ENCODE data around the gene ECEL1.
A peak's percentile ranks its signal among the peaks of the same experiment; 100 is the strongest.
"Not testable (repeated sequence)": the region's sequence is repeated elsewhere in the genome, so short reads cannot be mapped to it uniquely, and the experiment has no call there.

Gene ECEL1

DNA sequence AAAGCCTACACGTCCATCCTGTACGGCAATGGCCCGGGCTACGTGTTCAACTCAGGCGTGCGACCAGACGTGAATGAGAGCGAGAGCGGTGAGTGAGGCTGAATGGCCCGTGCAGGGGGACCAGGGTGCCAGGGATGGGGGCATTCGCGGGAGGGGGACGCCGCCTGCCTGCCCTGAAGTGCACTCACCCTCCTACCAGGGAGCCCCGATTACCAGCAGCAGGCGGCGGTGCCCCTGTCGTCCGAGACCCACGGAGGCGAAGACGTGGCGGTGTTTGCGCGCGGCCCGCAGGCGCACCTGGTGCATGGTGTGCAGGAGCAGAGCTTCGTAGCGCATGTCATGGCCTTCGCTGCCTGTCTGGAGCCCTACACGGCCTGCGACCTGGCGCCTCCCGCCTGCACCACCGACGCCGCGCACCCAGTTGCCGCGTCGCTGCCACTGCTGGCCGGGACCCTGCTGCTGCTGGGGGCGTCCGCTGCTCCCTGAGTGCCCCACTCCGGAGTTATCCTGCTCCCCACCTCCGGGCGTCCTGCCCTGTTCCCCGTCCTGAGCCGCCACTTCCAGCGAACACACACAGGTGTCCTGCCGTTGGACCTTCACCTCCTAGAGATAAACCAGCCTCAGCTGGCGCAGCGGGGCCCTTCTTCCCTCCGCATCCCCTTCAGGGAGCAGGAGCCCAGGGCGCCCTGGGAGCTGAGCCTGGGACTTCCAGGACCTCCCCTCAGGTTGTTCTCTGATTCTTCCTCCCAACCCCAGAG lies 28.8 kb downstream of the ECEL1 start:
- DNase-seq, result no peak

DNA sequence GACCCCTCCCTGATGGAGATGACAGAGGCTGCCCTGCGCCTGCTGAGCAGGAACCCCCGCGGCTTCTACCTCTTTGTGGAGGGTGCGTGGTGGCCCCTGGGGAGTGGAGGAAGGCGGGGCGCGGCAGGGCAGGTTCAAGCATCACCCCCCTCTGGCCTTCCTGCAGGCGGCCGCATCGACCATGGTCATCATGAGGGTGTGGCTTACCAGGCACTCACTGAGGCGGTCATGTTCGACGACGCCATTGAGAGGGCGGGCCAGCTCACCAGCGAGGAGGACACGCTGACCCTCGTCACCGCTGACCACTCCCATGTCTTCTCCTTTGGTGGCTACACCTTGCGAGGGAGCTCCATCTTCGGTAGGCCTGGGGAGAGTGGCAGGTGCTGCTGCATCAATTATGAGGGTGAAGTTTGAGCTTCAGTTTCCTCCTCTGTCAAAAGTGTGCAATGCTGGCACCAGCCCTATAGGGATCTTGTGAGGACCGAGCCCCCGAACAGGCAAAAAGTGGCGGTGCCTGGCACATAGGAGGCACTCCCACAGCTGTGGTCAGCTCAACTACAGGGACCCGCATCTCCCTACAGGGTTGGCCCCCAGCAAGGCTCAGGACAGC lies 29.5 kb downstream of the ECEL1 start:
- no peak for DNase-seq

DNA sequence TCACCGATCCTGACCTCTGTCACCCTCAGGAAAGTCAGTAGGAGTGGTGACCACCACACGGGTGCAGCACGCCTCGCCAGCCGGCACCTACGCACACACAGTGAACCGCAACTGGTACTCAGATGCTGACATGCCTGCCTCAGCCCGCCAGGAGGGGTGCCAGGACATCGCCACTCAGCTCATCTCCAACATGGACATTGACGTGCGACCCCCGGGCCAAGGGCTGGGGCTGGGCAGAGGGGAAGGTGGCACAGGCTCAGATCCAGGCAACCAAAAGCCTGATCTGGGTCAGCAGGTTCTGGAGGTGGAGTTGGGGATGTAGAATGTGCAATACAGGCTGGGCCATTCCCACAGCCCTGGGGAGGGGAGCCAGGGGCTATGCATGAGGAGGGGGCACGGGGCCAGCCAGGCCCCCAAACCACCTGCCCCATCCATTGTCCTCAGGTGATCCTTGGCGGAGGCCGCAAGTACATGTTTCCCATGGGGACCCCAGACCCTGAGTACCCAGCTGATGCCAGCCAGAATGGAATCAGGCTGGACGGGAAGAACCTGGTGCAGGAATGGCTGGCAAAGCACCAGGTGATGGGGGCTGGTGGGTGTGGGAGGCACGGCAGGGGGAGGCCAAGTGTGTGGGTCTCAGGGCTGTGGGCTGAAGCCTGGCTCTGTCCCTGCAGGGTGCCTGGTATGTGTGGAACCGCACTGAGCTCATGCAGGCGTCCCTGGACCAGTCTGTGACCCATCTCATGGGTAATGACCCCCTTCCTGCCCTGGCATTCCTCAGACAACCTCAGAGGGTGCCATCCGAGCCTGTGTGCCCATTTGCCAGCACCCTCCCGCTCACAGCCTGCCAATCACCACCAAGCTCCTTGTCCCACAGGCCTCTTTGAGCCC lies 30.3 kb downstream of the ECEL1 start:
- DNase-seq, result no peak

DNA sequence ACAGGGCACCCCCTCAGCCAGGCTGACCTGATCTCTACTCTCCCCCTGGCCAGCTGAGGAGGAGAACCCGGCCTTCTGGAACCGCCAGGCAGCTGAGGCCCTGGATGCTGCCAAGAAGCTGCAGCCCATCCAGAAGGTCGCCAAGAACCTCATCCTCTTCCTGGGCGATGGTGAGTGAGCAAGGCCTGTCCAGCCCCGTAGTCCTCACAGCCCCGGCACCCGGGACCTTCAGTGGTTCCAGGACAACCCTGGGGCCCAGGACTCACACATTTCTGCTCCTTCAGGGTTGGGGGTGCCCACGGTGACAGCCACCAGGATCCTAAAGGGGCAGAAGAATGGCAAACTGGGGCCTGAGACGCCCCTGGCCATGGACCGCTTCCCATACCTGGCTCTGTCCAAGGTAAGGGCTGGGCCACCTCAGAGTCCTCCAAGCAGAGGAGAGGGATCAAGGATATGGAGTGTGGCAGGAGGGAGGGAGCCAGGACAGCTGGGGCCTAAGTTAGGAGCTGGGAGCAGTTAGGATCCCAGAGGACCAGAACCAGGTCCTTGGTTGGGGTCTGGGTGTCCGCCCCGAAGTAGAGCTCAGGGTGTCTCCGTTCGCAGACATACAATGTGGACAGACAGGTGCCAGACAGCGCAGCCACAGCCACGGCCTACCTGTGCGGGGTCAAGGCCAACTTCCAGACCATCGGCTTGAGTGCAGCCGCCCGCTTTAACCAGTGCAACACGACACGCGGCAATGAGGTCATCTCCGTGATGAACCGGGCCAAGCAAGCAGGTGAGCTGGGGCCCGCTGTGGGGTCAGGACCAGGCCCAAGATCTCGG lies 31.1 kb downstream of the ECEL1 start:
- no peak for DNase-seq

DNA sequence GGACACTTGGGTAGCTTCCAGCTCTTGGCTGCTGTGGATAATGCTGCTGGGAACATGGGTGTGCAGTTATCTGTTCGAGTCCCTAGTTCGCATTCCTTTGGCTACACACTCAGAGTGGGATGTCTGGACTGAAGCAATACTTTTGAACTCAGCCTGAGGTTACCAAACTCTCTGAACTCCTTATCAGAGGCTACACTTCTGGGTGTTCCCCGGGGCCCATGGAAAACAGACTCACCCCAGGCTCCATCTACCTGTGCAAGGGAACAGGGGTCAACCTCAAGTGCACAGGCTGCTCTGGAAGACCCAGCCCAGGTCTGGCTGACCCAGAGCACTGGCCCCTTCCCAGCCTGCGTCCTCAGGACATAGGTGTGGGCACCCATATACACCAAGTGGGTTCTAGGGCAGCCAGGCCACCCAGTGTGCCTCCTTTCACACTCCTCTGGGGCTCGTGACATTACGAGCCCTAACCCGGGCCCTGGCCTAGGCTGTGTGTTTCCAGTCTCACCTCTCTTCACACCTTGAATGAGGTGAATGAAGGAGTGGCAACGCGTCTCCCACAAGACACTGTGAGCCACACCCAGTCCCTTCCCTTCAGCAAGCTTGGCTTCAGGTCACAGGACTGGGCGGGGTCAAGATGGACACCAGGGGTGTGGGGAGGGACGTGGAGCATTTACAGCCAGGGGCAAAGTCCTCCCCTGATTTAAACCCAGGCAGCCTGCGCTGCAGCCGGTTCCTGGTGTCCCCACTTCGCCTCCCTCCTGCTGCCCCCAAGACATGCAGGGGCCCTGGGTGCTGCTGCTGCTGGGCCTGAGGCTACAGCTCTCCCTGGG lies 32.0 kb downstream of the ECEL1 start, which contains the start of gene ALPI:
Gene ALPI, plus strand, starts transcription at position 728 of the 830 bp plus-strand sequence. Its CDS starts 47 bp downstream, at position 775.
- DNase-seq, result no peak

DNA sequence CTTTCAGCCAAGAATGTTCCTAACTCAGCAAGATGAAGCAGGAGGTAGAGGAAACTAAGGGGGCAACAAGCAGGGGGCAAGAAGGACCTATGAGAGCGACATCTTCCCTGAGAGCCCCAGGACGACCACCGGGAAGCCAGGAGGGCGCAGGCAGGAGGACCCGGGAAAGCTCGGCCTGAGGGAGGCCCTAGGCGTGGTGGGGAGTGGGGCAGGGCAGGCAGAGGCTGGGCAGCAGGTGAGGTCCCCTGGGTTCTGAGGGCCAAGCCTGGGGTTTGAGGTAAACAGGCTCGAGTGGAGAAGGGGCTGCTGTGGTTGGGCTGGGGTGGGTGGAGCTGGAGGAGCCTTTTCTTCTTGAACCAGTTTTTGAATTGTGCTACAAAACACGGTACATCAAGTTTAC lies 33.0 kb downstream of the ECEL1 start:
- no peak for DNase-seq

DNA sequence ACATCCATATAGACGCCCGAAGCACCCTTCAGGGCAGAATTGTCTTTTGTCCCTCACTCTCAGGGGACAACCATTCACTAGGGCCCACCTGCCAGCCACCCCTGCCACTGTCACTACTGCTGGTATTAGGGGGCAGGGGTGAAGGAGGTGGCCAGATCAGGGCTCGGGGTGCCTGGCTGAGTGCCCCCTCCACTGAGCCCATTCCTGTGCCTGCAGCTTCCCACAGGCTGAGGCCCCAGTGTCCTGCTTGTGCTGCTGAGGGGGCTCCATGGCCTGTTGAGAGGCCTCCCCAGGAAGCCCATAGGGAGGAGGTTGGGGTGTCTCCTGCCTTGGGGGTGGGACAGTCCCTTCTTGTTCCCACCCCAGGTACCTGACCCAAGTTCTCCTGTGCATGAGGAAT lies 36.0 kb downstream of the ECEL1 start:
- not testable (repeated sequence) for DNase-seq

DNA sequence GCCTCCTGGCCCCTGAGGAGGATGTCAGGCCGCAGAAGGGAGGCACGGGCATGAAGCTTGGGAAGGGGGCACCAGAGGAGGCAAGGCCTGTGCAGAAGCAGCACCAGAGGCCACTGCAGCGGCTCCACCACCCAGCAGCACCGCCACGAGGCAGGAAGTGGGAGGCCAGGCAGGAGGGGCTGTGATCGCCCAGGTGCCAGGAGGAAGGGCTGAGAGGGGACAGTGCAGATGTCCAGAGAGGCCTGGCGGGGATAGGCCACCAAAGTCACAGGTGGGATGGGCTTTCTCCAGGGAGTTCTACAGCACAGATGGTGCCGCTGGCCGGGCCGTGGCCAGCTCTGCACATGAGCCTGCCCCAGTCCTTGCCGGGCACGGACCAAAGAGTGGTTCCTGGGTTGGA lies 37.7 kb downstream of the ECEL1 start:
- no peak for DNase-seq

DNA sequence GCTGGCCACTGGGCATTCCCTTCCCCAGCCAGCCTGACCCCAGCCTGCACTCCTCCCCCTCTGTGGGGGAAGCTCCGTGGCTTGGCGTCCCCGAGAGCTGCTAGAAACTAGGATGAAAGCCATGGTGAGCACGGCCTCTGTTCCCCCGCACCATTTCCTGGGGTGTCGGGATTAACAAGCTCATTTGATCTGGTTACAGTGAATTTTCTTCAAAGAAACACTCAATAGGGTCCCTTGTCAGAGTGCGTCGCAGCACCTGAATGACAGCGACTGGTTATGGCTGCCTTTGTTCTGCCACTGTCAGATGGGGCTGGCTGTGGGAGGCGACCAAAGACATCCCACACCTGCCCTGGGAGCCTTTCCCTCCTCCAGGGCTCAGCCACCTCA lies 39.3 kb downstream of the ECEL1 start:
- DNase-seq, result peak in 1 of 14 donors; percentile 58

DNA sequence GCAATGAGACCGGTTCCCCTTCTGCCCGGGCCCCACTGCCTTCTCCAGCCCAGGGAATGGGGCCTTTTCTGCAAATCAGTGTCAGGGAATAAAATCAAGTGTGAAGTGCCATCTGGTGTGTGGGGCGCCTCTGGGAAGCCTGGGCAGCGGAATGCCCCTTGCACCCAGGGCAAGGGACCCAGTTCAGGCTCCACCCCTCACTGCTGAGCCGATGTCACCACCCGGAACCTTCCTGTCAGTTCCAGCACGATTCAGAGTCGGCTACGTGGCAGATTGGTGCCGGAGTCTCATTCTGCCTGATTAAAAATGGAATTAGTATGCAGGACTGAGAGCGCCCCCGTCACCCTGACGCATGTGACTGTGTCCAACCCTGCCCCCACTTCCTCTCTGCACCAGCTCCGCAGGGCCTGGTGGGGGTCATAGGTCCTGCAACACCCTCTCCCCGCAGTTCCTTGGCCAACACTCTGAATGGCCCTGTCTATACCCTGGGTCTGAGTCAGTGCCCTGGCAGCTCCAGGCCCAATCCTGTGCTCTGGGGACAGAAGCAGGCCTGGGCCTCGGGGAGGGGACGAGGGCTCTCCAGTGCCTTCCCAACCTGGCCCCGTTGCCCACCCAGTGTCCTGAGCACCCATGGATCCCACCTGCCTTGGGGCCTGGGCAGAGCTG lies 39.9 kb downstream of the ECEL1 start:
- DNase-seq, result peak in 2 of 14 donors; percentile 10 to 65

DNA sequence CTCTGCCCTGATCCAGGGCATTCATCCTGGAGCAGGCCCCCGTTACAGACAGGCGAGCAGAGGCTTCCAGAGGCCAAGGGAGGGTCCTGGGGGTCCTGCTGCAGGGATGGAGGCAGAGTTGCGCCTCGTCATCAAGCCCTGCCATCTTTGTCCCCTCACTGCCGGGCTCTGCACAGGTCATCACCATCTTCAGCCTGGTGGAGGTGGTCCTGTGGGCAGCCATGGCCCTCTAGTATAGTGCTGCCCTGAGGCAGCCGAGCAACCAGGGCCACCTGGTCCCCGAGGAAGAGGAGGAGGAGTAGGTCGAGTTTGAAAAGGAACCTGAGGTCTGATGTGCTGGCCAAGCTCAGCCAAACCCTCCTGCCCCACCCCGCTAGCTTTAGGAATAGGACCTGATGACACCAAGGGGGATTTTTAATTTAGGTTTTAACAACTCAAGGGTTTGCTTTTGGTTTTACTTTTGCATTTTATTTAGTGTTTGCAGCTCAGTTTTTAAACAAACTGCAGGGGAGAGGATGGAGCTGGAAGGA lies 40.5 kb downstream of the ECEL1 start:
- no peak for DNase-seq

DNA sequence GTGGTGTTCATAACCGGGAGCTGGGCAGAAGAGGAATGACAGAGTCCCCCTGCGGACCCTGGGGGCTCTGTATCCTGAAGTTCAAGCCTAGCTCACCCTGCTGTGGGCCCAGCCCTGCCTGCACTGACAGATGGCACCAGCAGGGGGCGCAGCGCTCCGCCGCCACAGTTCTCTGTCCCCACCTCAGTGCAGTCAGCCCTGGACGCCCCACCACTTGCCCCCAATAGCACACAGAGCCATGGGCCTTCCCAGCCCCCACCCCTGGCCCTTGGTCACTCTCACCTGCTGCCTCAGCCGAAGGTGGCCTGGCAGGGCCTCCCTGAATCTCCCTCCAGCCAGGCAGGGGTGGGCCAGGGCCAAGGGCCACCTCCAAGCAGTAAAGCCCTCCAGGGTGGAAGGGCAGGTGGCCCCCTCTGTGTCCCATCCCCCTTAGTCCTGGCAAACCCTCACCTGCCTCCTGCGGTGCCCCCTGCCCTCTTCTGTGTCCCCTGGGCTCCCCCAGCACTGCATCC lies 41.3 kb downstream of the ECEL1 start:
- DNase-seq, result peak in 1 of 14 donors; percentile 2

DNA sequence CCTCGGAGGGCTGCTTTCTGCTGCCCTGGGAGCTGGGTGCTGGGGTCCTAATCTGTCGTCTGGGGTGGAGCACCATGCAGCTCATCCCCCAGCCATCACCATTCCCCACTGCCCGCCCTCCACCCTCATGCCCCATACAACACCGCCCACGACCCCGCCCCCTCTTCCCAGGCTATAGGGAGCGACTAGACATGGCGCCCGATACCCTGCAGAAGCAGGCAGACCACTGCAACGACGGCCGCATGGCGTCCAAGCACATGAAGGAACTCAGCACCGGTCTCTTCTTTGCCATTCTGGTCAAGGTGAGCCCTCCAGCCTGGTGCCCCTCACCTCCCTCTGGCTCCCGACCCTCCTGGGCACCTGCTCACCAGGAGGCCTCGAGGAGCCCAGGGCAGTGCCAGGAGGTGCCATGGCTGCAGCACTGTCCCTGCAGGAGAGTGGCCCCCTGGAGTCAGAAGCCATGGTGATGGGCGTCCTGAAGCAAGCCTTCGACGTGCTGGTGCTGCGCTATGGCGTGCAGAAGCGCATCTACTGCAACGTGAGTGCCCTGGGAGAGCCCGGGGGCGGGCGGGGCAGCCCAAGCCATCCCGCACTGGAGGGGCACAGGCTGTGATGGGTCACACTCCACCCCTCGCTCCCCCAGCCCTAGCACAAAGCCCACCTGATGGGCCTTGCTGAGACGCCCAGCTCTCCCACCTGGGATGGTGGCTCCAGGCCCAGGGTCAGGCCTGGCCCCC lies 42.3 kb downstream of the ECEL1 start:
- not testable (repeated sequence) for DNase-seq

DNA sequence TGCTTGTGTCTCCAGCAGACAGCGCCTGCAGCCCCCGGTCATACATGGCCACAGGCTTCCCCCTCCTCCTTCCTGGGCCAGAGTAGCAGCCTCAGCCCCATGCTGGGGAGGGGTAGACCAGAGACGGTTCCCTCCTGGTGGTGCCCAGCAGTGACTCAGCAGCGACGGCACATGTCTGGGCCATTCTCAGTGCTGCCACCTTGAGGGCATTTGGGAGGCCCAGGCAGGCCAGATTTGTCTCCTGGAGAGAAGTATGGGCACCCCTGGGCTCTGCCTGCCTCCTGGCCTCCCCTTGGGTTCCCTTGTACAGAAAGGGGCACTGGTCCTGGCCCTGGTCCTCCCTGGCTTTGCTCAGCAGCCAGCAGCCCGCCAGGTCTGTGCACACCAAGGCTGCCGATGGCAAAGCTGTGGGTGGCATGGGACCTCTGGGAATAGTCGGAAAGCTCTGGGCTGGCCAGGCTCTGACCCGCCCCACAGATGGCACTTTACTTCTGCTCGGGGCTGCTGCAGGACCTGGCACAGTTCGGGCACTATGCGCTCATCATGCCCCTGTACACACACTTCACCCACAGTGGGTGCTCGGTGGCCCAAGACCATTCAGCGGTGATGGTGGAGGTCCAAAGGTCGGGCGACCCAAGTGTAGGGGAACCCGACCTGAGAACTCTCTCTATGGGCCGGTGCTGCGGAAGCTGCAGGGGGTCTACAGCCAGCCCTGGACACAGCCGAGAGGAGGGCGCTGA lies 43.1 kb downstream of the ECEL1 start:
- DNase-seq, result peak in 2 of 14 donors; percentile 6 to 20

DNA sequence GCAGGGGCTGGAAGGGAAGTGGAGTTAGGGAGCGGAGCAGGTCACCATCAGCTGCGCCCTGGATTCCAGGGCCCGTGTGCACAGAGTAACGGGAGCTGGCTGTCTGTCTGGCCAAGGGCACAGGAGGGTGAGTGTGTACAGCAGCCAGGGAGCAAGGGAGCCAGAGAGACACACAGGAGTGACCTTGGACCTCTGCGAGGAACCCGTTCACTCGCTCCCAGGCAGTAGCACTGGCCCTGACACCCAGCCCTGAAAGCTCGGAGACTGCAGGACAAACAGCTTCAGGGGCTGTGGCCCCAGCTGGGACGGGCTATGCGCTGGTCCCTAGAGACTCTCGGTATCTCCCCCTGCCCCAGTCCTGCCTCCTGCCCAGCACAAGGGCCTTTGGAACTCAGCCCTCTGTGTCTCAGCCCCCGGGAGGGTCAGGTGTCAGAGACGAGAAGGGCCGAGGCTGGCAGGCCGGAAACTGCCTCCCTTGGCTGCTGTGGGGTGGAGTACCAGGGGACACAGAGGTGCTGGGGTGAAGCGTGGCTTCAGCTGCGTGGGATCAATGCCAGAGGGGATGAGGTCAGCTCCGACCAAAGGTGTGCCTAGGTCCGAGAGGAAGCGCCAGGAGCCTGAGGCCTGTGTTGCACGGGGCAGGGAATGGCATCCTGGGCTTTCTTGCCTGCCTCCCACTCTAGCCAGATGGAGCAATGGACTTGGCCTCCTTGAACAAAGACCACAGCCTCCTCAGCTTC lies 43.8 kb downstream of the ECEL1 start:
- not testable (repeated sequence) for DNase-seq

DNA sequence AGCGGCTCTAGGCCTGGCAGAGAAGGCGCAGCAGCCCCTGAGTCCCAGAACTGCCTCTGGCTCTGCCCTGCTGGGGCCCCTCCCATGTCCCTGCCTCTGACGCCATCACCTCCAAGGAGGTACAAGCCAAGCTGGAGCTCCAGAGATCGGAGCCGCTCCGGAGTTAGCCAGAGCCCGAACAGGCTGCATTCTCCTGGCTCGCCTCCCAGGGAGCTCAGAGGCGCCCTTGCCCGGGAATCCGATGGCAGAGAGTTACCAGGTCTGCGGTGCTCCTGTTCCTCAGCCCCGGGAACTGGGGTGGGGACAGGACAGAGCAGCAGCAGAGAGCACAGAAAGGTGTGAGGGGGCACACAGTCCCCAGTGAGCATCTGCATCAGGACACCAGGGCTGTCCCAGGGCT lies 44.6 kb downstream of the ECEL1 start:
- DNase-seq, result not testable (repeated sequence)

DNA sequence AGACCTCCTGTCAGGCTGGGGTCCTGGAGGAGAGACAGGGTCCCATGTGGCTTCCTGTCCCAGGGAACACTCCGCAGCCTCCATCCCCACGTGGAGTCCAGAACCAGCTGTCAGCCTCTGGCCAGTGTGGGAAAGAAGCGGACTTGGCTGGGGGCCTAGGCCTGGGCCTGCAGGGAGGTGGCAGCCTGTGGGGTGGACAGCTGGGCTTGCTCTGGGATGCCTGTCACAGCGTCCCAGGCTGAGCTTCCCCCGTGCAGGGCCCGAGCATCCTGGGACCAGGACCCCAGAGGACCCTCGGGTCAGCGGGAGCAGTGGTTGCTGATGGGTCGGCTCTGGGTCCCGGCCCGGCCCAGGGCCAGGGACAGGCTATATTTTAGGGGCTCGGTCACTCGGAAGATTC lies 45.2 kb downstream of the ECEL1 start:
- DNase-seq, result not testable (repeated sequence)

DNA sequence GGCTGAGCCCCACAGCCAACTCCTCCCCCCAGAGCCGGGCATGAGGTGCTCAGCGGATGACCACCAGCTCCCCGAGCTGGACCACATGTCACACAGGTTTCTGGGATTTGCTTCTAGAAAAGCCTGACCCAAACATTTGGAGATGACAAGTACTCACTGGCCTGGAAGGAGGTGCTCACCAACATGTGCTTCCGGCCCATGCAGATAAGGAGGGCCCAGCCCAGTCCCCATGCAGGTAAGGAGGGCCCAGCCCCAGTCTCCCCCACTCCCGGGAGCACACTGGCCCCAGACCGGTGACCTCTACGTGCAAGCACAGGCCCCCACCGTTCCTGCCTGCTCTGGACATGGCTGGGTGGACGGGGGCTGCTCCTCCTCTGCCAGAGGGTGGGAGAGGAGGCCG lies 45.7 kb downstream of the ECEL1 start:
- DNase-seq, result not testable (repeated sequence)

Data from C1 segment of cervical spinal cord (tissue), 14 donors.